Occipital lobe (tissue), 2 donors: Measurements from ENCODE around the gene SSC4D. TPM values are rescaled to one million over a fixed set of nuclear protein-coding genes. Genes with fewer than 3 reads are reported as not detected.
A peak's percentile ranks its signal among the peaks of the same experiment; 100 is the strongest.
"Not testable (repeated sequence)": the region's sequence is repeated elsewhere in the genome, so short reads cannot be mapped to it uniquely, and the experiment has no call there.

Experiments used
- DNase-seq: peaks from one replicate; lab custom pipeline; 2025; lab: John Stamatoyannopoulos, UW
- total RNA-seq: library from RNA; depleted of rRNA; stranded (reverse); fragments of >200 nt; gene quantifications from one replicate; pipeline ENCODE4 v1.2.3, GENCODE V29; 2014

The SSC4D gene
- total RNA-seq, 1 donor from 2014 or later = 0.94 TPM

GRCh38 chr7:76387789-76388188 lies 21.7 kb downstream of the SSC4D start:
- not testable (repeated sequence) for DNase-seq

- DNase-seq = no peak
Observed at GRCh38 chr7:76386691-76387260, 22.7 kb downstream of the SSC4D start.

GRCh38 chr7:76383089-76383944 lies 26.2 kb downstream of the SSC4D start:
- DNase-seq = no peak

- no peak for DNase-seq
Observed at GRCh38 chr7:76381814-76382213, 27.7 kb downstream of the SSC4D start.

- DNase-seq = no peak
Observed at GRCh38 chr7:76380623-76380966, 28.9 kb downstream of the SSC4D start.

- DNase-seq = no peak
Observed at GRCh38 chr7:76377186-76377918, 32.1 kb downstream of the SSC4D start.

- no peak for DNase-seq
Observed at GRCh38 chr7:76375251-76375650, 34.2 kb downstream of the SSC4D start.

- DNase-seq = no peak
Observed at GRCh38 chr7:76372984-76373833, 36.3 kb downstream of the SSC4D start.

- no peak for DNase-seq
Observed at GRCh38 chr7:76371396-76371795, 38.1 kb downstream of the SSC4D start.

GRCh38 chr7:76369018-76369417 lies 40.5 kb downstream of the SSC4D start:
- no peak for DNase-seq

GRCh38 chr7:76368190-76368589 lies 41.3 kb downstream of the SSC4D start:
- DNase-seq = no peak

- DNase-seq = no peak
Observed at GRCh38 chr7:76364198-76364584, 45.3 kb downstream of the SSC4D start.

GRCh38 chr7:76363754-76364153 lies 45.7 kb downstream of the SSC4D start:
- DNase-seq = not testable (repeated sequence)

- no peak for DNase-seq
Observed at GRCh38 chr7:76359978-76360638, 49.4 kb downstream of the SSC4D start.

GRCh38 chr7:76359111-76359977 lies 50.2 kb downstream of the SSC4D start:
- DNase-seq = peak; percentile 99

- DNase-seq = peak; percentile 96
Observed at GRCh38 chr7:76358481-76359110, 50.9 kb downstream of the SSC4D start, which contains the start of gene YWHAG. Gene YWHAG, minus strand, starts transcription at chr7:76358991. Its CDS starts 183 bp downstream, at chr7:76358808.

GRCh38 chr7:76358011-76358480 lies 51.5 kb downstream of the SSC4D start:
- peak; percentile 62 for DNase-seq

GRCh38 chr7:76357475-76358010 lies 52.0 kb downstream of the SSC4D start:
- DNase-seq = no peak

- no peak for DNase-seq
Observed at GRCh38 chr7:76356823-76357222, 52.7 kb downstream of the SSC4D start.
